ENCODE measurements around the gene SNX25.

DNA sequence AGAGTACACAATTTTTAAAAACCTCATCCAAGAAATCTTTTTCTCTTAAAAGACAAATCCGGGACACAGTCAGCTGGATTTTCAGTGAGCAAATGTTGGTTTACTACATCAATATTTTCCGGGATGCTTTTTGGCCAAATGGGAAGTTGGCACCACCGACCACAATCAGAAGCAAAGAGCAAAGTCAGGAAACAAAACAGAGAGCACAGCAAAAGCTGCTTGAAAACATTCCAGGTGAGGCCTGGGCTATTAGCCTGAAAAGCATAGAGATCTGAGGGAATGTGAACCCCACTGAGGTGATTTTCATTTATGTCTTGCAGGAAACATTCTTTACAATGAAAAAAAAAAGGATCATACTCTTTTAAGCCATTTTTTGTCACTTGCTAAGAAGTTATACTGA lies 152.5 kb downstream of the SNX25 start:
- TF ChIP-seq, protein P1, sequence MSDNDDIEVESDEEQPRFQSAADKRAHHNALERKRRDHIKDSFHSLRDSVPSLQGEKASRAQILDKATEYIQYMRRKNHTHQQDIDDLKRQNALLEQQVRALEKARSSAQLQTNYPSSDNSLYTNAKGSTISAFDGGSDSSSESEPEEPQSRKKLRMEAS (IDR thresholded peaks at IDR 0.05; ENCODE audit: low read depth), result no peak
- TF ChIP-seq CHD2 (IDR thresholded peaks at IDR 0.05; ENCODE audit: low read length, partially characterized antibody) (no peak), CTCF (IDR thresholded peaks at IDR 0.05) (no peak), JUND (IDR thresholded peaks at IDR 0.05) (no peak), POLR2AphosphoS5 (IDR thresholded peaks at IDR 0.05; ENCODE audit: low read depth, low read length) (no peak), MEF2A (IDR thresholded peaks at IDR 0.05; ENCODE audit: borderline replicate concordance, low read depth) (no peak), SIN3A (IDR thresholded peaks at IDR 0.05; ENCODE audit: borderline replicate concordance, low read depth, low read length) (no peak), EZH2phosphoT487 (IDR thresholded peaks at IDR 0.05; ENCODE audit: borderline replicate concordance, low read depth) (no peak)
